ENCODE results near the gene PRSS33. TPM values are rescaled to one million over a fixed set of nuclear protein-coding genes. Genes with fewer than 3 reads are reported as not detected.
A peak's percentile ranks its signal among the peaks of the same experiment; 100 is the strongest.

The PRSS33 gene
- total RNA-seq, 1 experiment from 2014 or later, result not detected

GRCh38 chr16:2784358-2785100, 2.8 kb downstream of the PRSS33 start:
- Histone ChIP-seq H2BK120ac (ENCODE audit: low read depth, low read length, poor library complexity, severe bottlenecking) (no peak overlapping the region), H4K20me1 (ENCODE audit: control insufficient read depth, insufficient read depth, insufficient read length) (no peaks in the 10 kb centered on the region), H2BK12ac (ENCODE audit: insufficient read length, low read depth, low read length) (no peak overlapping the region), H3K18ac (ENCODE audit: insufficient read length, low read depth, low read length) (no peak overlapping the region), H4K8ac (replicated peaks; ENCODE audit: insufficient read length, low read depth, low read length) (no peak overlapping the region), H3K56ac (ENCODE audit: insufficient read length, low read depth, low read length) (no peak overlapping the region), H3K23ac (ENCODE audit: insufficient read length, low read depth, low read length) (no peak overlapping the region), H3K27me3 (ENCODE audit: insufficient read depth, low read length) (no peaks in the 10 kb centered on the region), H4K91ac (ENCODE audit: insufficient read length, low read depth, low read length) (no peak overlapping the region), H3K4me1 (ENCODE audit: insufficient read depth, low read length) (no peaks in the 10 kb centered on the region), H3K14ac (ENCODE audit: insufficient read depth, low read length) (no peak overlapping the region; the same call in 1 of the 2 replicates), H3K4ac (ENCODE audit: low read depth, low read length) (no peak overlapping the region), H3K9ac (ENCODE audit: extremely low read depth, insufficient read length, low read length) (no peak overlapping the region), H2AFZ (ENCODE audit: low read length) (no peak overlapping the region), H3T11ph (ENCODE audit: low read length) (no peak overlapping the region), H2BK5ac (ENCODE audit: insufficient read length, low read length) (no peak overlapping the region), H3K4me2 (ENCODE audit: insufficient read depth, insufficient read length, low read length) (no peak overlapping the region), H2BK20ac (ENCODE audit: low read depth, low read length, poor library complexity, severe bottlenecking) (no peak overlapping the region), H4K5ac (ENCODE audit: insufficient read length, low read depth, low read length) (no peak overlapping the region), H2AK5ac (ENCODE audit: insufficient read length, low read length) (no peak overlapping the region), H3K79me1 (ENCODE audit: insufficient read depth, low read depth, low read length, poor library complexity, severe bottlenecking) (no peaks in the 10 kb centered on the region), H2BK15ac (ENCODE audit: low read depth, low read length) (no peak overlapping the region), H3K9me3 (ENCODE audit: control insufficient read depth, low read depth, low read length) (no peaks in the 10 kb centered on the region), H3K27ac (ENCODE audit: insufficient read length, low read depth, low read length) (no peak overlapping the region), H3K23me2 (ENCODE audit: insufficient read length, low read depth, low read length, poor library complexity, severe bottlenecking) (no peaks in the 10 kb centered on the region), H3K79me2 (ENCODE audit: insufficient read depth, low read length) (no peaks in the 10 kb centered on the region; the same call in 1 of the 2 replicates)
- TF ChIP-seq CTCF (conservative IDR thresholded peaks at IDR 0.05), result no peak
- H3K4me1 Mint-ChIP-seq, result peaks cover 8 to 22% of the 10 kb centered on the region in 2 experiments
- peak overlapping the region in 1 of 3 experiments; percentile 87; a peak in 1 of 7 replicates for H3K27ac Mint-ChIP-seq
- H3K4me3 Mint-ChIP-seq, result no peak overlapping the region
- H3K36me3 Mint-ChIP-seq (ENCODE audit: insufficient read depth in 1 of 3, low read depth in 3 of 3), result no peaks in the 10 kb centered on the region
- peak; percentile 30 for DNase-seq
- no peaks in the 10 kb centered on the region for H3K9me3 Mint-ChIP-seq
- peaks cover 10% of the 10 kb centered on the region for H3K27me3 Mint-ChIP-seq (ENCODE audit: low read depth)
- no CpG with 5 or more reads among the region's 15 CpGs for WGBS (ENCODE audit: extremely low coverage, insufficient read length, low lambda C conversion rate)
